Measurements from ENCODE around the gene CBR1. TPM values are rescaled to one million over a fixed set of nuclear protein-coding genes. Genes with fewer than 3 reads are reported as not detected.

The CBR1 gene
- total and polyA plus RNA-seq, 10 of the 15 experiments (the other 5 are each of a cell fraction or from before 2014, with no cell fraction given), result 16.9 to 138 (median 57.4) TPM

- TF ChIP-seq EP300 (IDR thresholded peaks at IDR 0.05; ENCODE audit: borderline replicate concordance in 1 of 2, control insufficient read depth in 1 of 2, low read depth in 2 of 2, low read length in 2 of 2) (no peak), RCOR1 (conservative IDR thresholded peaks at IDR 0.05; ENCODE audit: low read depth, low read length) (no peak), POLR2AphosphoS2 (IDR thresholded peaks at IDR 0.05; ENCODE audit: low read depth, low read length) (peak; percentile 80; the same call in 1 of the 2 replicates), CBFB (IDR thresholded peaks at IDR 0.05; ENCODE audit: low read depth) (peak; percentile 43; the same call in 1 of the 2 replicates), GATAD2B (conservative IDR thresholded peaks at IDR 0.05; ENCODE audit: low read depth) (peak; percentile 73; the same call in 1 of the 2 replicates), SIN3A (IDR thresholded peaks at IDR 0.05; ENCODE audit: low read depth, low read length) (peak; percentile 93), SUZ12 (IDR thresholded peaks at IDR 0.05; ENCODE audit: unreplicated experiment) (no peak), SMAD5 (IDR thresholded peaks at IDR 0.05; ENCODE audit: low read depth) (peak; percentile 81; the same call in 1 of the 2 replicates), MXI1 (IDR thresholded peaks at IDR 0.05; ENCODE audit: low read depth, low read length) (peak; percentile 95), CREM (IDR thresholded peaks at IDR 0.05; ENCODE audit: low read depth) (peak; percentile 66), NKRF (conservative IDR thresholded peaks at IDR 0.05) (peak; percentile 98), CTCF (IDR thresholded peaks at IDR 0.05 in 2 of 3, conservative IDR thresholded peaks at IDR 0.05 in 1 of 3; ENCODE audit: control insufficient read depth in 2 of 3, extremely low read depth in 1 of 3, insufficient read depth in 1 of 3, low read depth in 3 of 3, low read length in 3 of 3) (no peak), JUNB (IDR thresholded peaks at IDR 0.05) (no peak), USF2 (IDR thresholded peaks at IDR 0.05; ENCODE audit: borderline replicate concordance, low read depth, low read length) (no peak), ZZZ3 (IDR thresholded peaks at IDR 0.05; ENCODE audit: control insufficient read depth, insufficient read length, low read depth) (no peak), EED (IDR thresholded peaks at IDR 0.05; ENCODE audit: low read depth) (peak; percentile 16; the same call in 1 of the 2 replicates), NRF1 (conservative IDR thresholded peaks at IDR 0.05; ENCODE audit: low read depth, low read length) (peak; percentile 86), DPF2 (IDR thresholded peaks at IDR 0.05) (no peak), BHLHE40 (IDR thresholded peaks at IDR 0.05; ENCODE audit: borderline replicate concordance in 1 of 2, low read depth in 2 of 2, low read length in 1 of 2) (peak; percentile 68 to 82), MYB (IDR thresholded peaks at IDR 0.05; ENCODE audit: borderline replicate concordance, low read depth, low read length) (no peak), KDM1A (IDR thresholded peaks at IDR 0.05; ENCODE audit: borderline replicate concordance) (no peak), BMI1 (IDR thresholded peaks at IDR 0.05; ENCODE audit: borderline replicate concordance) (peak; percentile 91), EGR1 (IDR thresholded peaks at IDR 0.05; ENCODE audit: borderline replicate concordance in 1 of 2, low read depth in 2 of 2, low read length in 2 of 2) (peak in 1 of 2 experiments; percentile 2; a peak in 1 of 3 replicates), BCL11A (IDR thresholded peaks at IDR 0.05; ENCODE audit: low read depth, low read length) (no peak)
Observed at GRCh38 chr21:36060159-36060921, 9.5 kb upstream of the CBR1 start, which contains the start of gene SETD4 (continued).
